H1 (cell line): ENCODE data around the gene MXD4. TPM values are rescaled to one million over a fixed set of nuclear protein-coding genes. Genes with fewer than 3 reads are reported as not detected.

ENCODE experiments used
- CTCF ChIA-PET: fragments of 300-600 bp; sonication (Branson Sonifier 250); formaldehyde crosslinking; loops from one replicate; lab custom pipeline; 2021; ENCODE audit not compliant: partially characterized antibody; lab: Charles Lee
- POLR2A ChIA-PET: fragments of 300-600 bp; sonication (Branson Sonifier 250); formaldehyde crosslinking; loops from one replicate; lab custom pipeline; 2021; ENCODE audit warnings: inconsistent platforms; ENCODE audit not compliant: partially characterized antibody; lab: Charles Lee
- DNase-seq, 2 experiments: peaks; one replicate each; pipeline versions ENCODE4 v3.0.0 to v3.0.0-alpha.2; 2010 to 2022; ENCODE audit warnings: low spot score in 2 of 2, low read depth in 1 of 2, mixed read lengths in 1 of 2
- FAIRE-seq: peaks from 2 replicates; lab custom pipeline; 2011; peaks lifted over from hg19 to GRCh38; lab: Jason Lieb, UNC
- H2AFZ ChIP-seq: 2 replicates; pipeline ENCODE4 v1.8.1; 2012; ENCODE audit warnings: low read length, inconsistent platforms
- H2AK5ac ChIP-seq: 2 replicates; pipeline ENCODE4 v1.6.1; 2013; ENCODE audit warnings: low read depth, low read length
- H2BK120ac ChIP-seq: replicated peaks from 2 replicates; pipeline ENCODE3; 2013; ENCODE audit warnings: low read depth, low read length, inconsistent platforms
- H2BK12ac ChIP-seq: 2 replicates; pipeline ENCODE4 v1.6.1; 2013; ENCODE audit warnings: low read depth, low read length
- H2BK15ac ChIP-seq: 2 replicates; pipeline ENCODE4 v1.6.1; 2013; ENCODE audit warnings: low read length
- H2BK20ac ChIP-seq: 2 replicates; pipeline ENCODE4 v1.6.1; 2013; ENCODE audit warnings: low read length
- H2BK5ac ChIP-seq: 2 replicates; pipeline ENCODE4 v1.6.1; 2013; ENCODE audit warnings: low read depth, low read length
- H3K14ac ChIP-seq: 2 replicates; pipeline ENCODE4 v1.6.1; 2013; ENCODE audit warnings: inconsistent platforms; ENCODE audit not compliant: insufficient read length
- H3K18ac ChIP-seq: 2 replicates; pipeline ENCODE4 v1.6.1; 2013; ENCODE audit warnings: low read length; ENCODE audit errors: extremely low read depth
- H3K23ac ChIP-seq: 2 replicates; pipeline ENCODE4 v1.6.1; 2013; ENCODE audit warnings: inconsistent platforms; ENCODE audit not compliant: insufficient read length
- H3K23me2 ChIP-seq: 2 replicates; pipeline ENCODE4 v1.6.1; 2013; ENCODE audit warnings: low read depth, low read length
- H3K27ac ChIP-seq: 2 replicates; pipeline ENCODE4 v1.6.1; 2011; ENCODE audit warnings: low read depth, low read length, inconsistent platforms
- H3K27me3 ChIP-seq, 4 experiments: replicated peaks in 1 of 4; 1 replicate in 1 of 4; 2 replicates in 3 of 4; pipeline versions ENCODE4 v1.6.1 to v1.8.1; 2011 to 2013; ENCODE audit warnings: low read length in 3 of 4, mild to moderate bottlenecking in 3 of 4, inconsistent platforms in 2 of 4, mixed read lengths in 2 of 4, moderate library complexity in 1 of 4; ENCODE audit not compliant: control insufficient read depth in 3 of 4, insufficient read depth in 3 of 4; ENCODE audit errors: extremely low read depth in 1 of 4
- H3K36me3 ChIP-seq, 4 experiments: 2 replicates each; pipeline versions ENCODE4 v1.6.1 to v1.8.1; 2011 to 2013; ENCODE audit warnings: mild to moderate bottlenecking in 4 of 4, low read length in 3 of 4, moderate library complexity in 2 of 4, control low read depth in 1 of 4, inconsistent platforms in 1 of 4; ENCODE audit not compliant: insufficient read depth in 4 of 4, control insufficient read depth in 2 of 4
- H3K4ac ChIP-seq: replicated peaks from 2 replicates; pipeline ENCODE3; 2013; ENCODE audit warnings: low read length, low read depth, mixed read lengths, inconsistent platforms; ENCODE audit not compliant: insufficient read length
- H3K4me1 ChIP-seq, 4 experiments: replicated peaks in 1 of 4; 1 replicate in 1 of 4; 2 replicates in 3 of 4; pipeline versions ENCODE4 v1.6.1 to v1.8.1; 2011 to 2013; ENCODE audit warnings: low read length in 3 of 4, inconsistent platforms in 2 of 4, mixed read lengths in 1 of 4; ENCODE audit not compliant: insufficient read depth in 4 of 4, control insufficient read depth in 3 of 4
- H3K4me2 ChIP-seq, 2 experiments: 2 replicates each; pipeline versions ENCODE4 v1.6.1 to v1.8.1; 2011 to 2013; ENCODE audit warnings: low read depth in 2 of 2, low read length in 2 of 2, control low read depth in 1 of 2, inconsistent platforms in 1 of 2, mild to moderate bottlenecking in 1 of 2; ENCODE audit not compliant: insufficient read depth in 1 of 2
- H3K4me3 ChIP-seq, 4 experiments: fragments of 200-600, 300-600 bp in 1 of 4; sonication (generic), shearing (Covaris generic), sonication (Bioruptor Twin) in 1 of 4; 2 replicates each; pipeline versions ENCODE4 v1.5.1 to v1.8.1; 2011 to 2016; ENCODE audit warnings: low read length in 4 of 4, low read depth in 3 of 4, control low read depth in 2 of 4, inconsistent platforms in 2 of 4, mild to moderate bottlenecking in 2 of 4, mixed read lengths in 1 of 4, moderate library complexity in 1 of 4; ENCODE audit not compliant: insufficient read depth in 2 of 4; ENCODE audit errors: extremely low read depth in 1 of 4
- H3K56ac ChIP-seq: replicated peaks from 2 replicates; pipeline ENCODE3; 2013; ENCODE audit warnings: low read depth, mild to moderate bottlenecking, mixed read lengths, low read length, inconsistent platforms; ENCODE audit not compliant: insufficient read length
- H3K79me1 ChIP-seq: 2 replicates; pipeline ENCODE4 v1.6.1; 2013; ENCODE audit warnings: low read depth, low read length, control low read depth
- H3K79me2 ChIP-seq, 2 experiments: 2 replicates each; pipeline versions ENCODE4 v1.6.1 to v1.8.1; 2012 to 2013; ENCODE audit warnings: low read length in 2 of 2, mild to moderate bottlenecking in 2 of 2, inconsistent platforms in 1 of 2; ENCODE audit not compliant: insufficient read depth in 2 of 2, control insufficient read depth in 1 of 2
- H3K9ac ChIP-seq, 4 experiments: replicated peaks in 1 of 4; 1 replicate in 1 of 4; 2 replicates in 3 of 4; pipeline versions ENCODE4 v1.6.1 to v1.8.1; 2011 to 2013; ENCODE audit warnings: low read depth in 3 of 4, low read length in 3 of 4, control low read depth in 2 of 4, mild to moderate bottlenecking in 2 of 4, moderate library complexity in 2 of 4, inconsistent platforms in 1 of 4; ENCODE audit errors: extremely low read depth in 1 of 4
- H3K9me3 ChIP-seq, 2 experiments: 2 replicates each; pipeline versions ENCODE4 v1.6.1 to v1.8.1; 2012 to 2013; ENCODE audit warnings: mild to moderate bottlenecking in 2 of 2, moderate library complexity in 2 of 2, control low read depth in 1 of 2, inconsistent platforms in 1 of 2, low read depth in 1 of 2, low read length in 1 of 2, mixed read lengths in 1 of 2; ENCODE audit not compliant: insufficient read depth in 2 of 2
- H4K20me1 ChIP-seq, 2 experiments: replicated peaks in 1 of 2; 2 replicates each; pipeline versions ENCODE3 to v1.8.1; 2011 to 2013; ENCODE audit warnings: inconsistent platforms in 2 of 2, low read length in 2 of 2, mild to moderate bottlenecking in 1 of 2; ENCODE audit not compliant: insufficient read depth in 2 of 2, control insufficient read depth in 1 of 2
- H4K5ac ChIP-seq: 2 replicates; pipeline ENCODE4 v1.6.1; 2013; ENCODE audit warnings: low read length, low read depth, mixed read lengths, inconsistent platforms; ENCODE audit not compliant: insufficient read length
- H4K8ac ChIP-seq: 2 replicates; pipeline ENCODE4 v1.8.0; 2013; ENCODE audit warnings: mild to moderate bottlenecking, moderate library complexity, low read length, inconsistent platforms; ENCODE audit not compliant: insufficient read depth; ENCODE audit errors: extremely low read depth
- H4K91ac ChIP-seq: replicated peaks from 2 replicates; pipeline ENCODE3; 2013; ENCODE audit warnings: low read length, mixed read lengths, inconsistent platforms; ENCODE audit not compliant: insufficient read length
- CBX5 ChIP-seq: fragments of 300-800, 300-1000 bp; sonication (generic); IDR thresholded peaks from 2 replicates; pipeline ENCODE4 v1.7.1; 2016; ENCODE audit warnings: antibody characterized with exemption, low read length, low read depth
- CREB1 ChIP-seq: IDR thresholded peaks from 2 replicates; pipeline ENCODE4 v1.6.1; 2012; ENCODE audit warnings: inconsistent platforms
- CTBP2 ChIP-seq: IDR thresholded peaks from 2 replicates; pipeline ENCODE4 v1.7.0; 2011; ENCODE audit warnings: borderline replicate concordance, mild to moderate bottlenecking, moderate library complexity, mixed read lengths, low read length; ENCODE audit not compliant: insufficient read depth, insufficient read length
- EGR1 ChIP-seq: IDR thresholded peaks from 2 replicates; pipeline ENCODE4 v1.6.1; 2011; ENCODE audit warnings: low read depth, low read length, borderline replicate concordance
- EP300 ChIP-seq, 2 experiments: IDR thresholded peaks; 1 replicate in 1 of 2; 2 replicates in 1 of 2; pipeline ENCODE4 v1.6.1; 2011 to 2012; ENCODE audit warnings: low read depth in 2 of 2, low read length in 2 of 2, mild to moderate bottlenecking in 2 of 2, borderline replicate concordance in 1 of 2, inconsistent platforms in 1 of 2, moderate library complexity in 1 of 2
- GTF2F1 ChIP-seq: IDR thresholded peaks from 2 replicates; pipeline ENCODE4 v1.6.1; 2012; ENCODE audit warnings: low read depth, low read length, improper control_type of control experiment, borderline replicate concordance
- HDAC2 ChIP-seq, 2 experiments: fragments of 300-600 bp in 1 of 2; sonication (generic) in 1 of 2; IDR thresholded peaks; 2 replicates each; pipeline ENCODE4 v1.6.1; 2011 to 2012; ENCODE audit warnings: low read depth in 2 of 2, low read length in 2 of 2, mild to moderate bottlenecking in 2 of 2, moderate library complexity in 2 of 2, borderline replicate concordance in 1 of 2, inconsistent platforms in 1 of 2
- KDM1A ChIP-seq: fragments of 200-600, 300-600 bp; sonication (generic); IDR thresholded peaks from 2 replicates; pipeline ENCODE4 v1.7.1; 2016; ENCODE audit warnings: mild to moderate bottlenecking, low read length, borderline replicate concordance
- MAX ChIP-seq: IDR thresholded peaks from 2 replicates; pipeline ENCODE4 v1.6.1; 2012; ENCODE audit warnings: inconsistent platforms
- SIN3A ChIP-seq, 2 experiments: IDR thresholded peaks in 1 of 2; conservative IDR thresholded peaks in 1 of 2; 2 replicates each; pipeline ENCODE4 v1.6.1; 2011 to 2012; ENCODE audit warnings: low read length in 2 of 2, improper control_type of control experiment in 1 of 2, low read depth in 1 of 2, mild to moderate bottlenecking in 1 of 2
- SRF ChIP-seq: IDR thresholded peaks from 2 replicates; pipeline ENCODE4 v1.6.1; 2011; ENCODE audit warnings: mild to moderate bottlenecking, low read depth, low read length, moderate library complexity
- WGBS, 2 experiments: shearing (Covaris generic) in 1 of 2; methylation state at CpG; one replicate each; pipeline versions ENCODE4 v1.1.6 to v1.1.7; 2013 to 2015; ENCODE audit warnings: low lambda C conversion rate in 2 of 2, mixed read lengths in 2 of 2, inconsistent platforms in 1 of 2, low coverage in 1 of 2, missing lambda C conversion rate in 1 of 2; ENCODE audit not compliant: insufficient replicate concordance in 2 of 2, insufficient coverage in 1 of 2, insufficient read length in 1 of 2; ENCODE audit errors: extremely low coverage in 1 of 2, missing lambda C conversion rate in 1 of 2; 5-methylcytosine and 5-hydroxymethylcytosine counted together
- polyA plus RNA-seq, 7 experiments: library from polyadenylated mRNA; depleted of rRNA in 3 of 7; stranded (reverse) in 5 of 7; unstranded in 2 of 7; fragments of >200 nt in 5 of 7; fragments of 200-250 nt in 2 of 7; gene quantifications; 1 replicate in 5 of 7; 2 replicates in 1 of 7; 4 replicates in 1 of 7; pipeline versions ENCODE4 v1.2.1 to v1.2.3, GENCODE V29; 2011 to 2013; ENCODE audit warnings: missing spikeins in 2 of 7, mixed read lengths in 2 of 7
- total RNA-seq: library from RNA; stranded (reverse); fragmentation: NEBNext Ultra II Directional; extraction: Animal tissue kit (Norgen Biotek cat#: 25700); gene quantifications from 2 replicates; pipeline ENCODE4 v1.2.1, GENCODE V29; 2021

MXD4 gene
- total and polyA plus RNA-seq, 2 of the 8 experiments (the other 6 are each of a cell fraction or from before 2014, with no cell fraction given) = 18.0 to 20.8 TPM

GRCh38 chr4:2264481-2265041 is 2.7 kb upstream of the MXD4 start:
- ChIA-PET POLR2A (no interaction called here), CTCF (interaction anchor here (1.1 to 1.5 kb wide), 2 partner anchors 44 to 195 kb away, joined by 3 to 4 read pairs; no protein-coding TSS in a partner anchor)
- WGBS, 2 experiments = 85% methylated on average over 6 of the region's 6 CpGs; no CpG with 5 or more reads in 1 of the 2 experiments
- Histone ChIP-seq H3K79me2 (no peaks in the 10 kb centered on the region), H3K23ac (no peak overlapping the region), H3K9ac (no peak overlapping the region), H3K4me1 (peaks cover 0 to 18% (median 12%) of the 10 kb centered on the region in 4 experiments; a peak in 5 of 7 replicates), H3K4me3 (no peak overlapping the region), H3K14ac (no peak overlapping the region), H4K20me1 (peaks cover 0 to 4% of the 10 kb centered on the region in 2 experiments), H3K79me1 (no peaks in the 10 kb centered on the region), H4K91ac (no peak overlapping the region), H2BK5ac (no peak overlapping the region), H2BK12ac (no peak overlapping the region), H3K18ac (no peak overlapping the region), H2BK15ac (no peak overlapping the region), H2AFZ (no peak overlapping the region), H4K5ac (no peak overlapping the region), H3K4me2 (no peak overlapping the region), H3K27ac (no peak overlapping the region), H3K27me3 (no peaks in the 10 kb centered on the region), H4K8ac (no peak overlapping the region), H3K23me2 (peaks cover 10% of the 10 kb centered on the region; the same call in 1 of the 2 replicates), H2BK20ac (no peak overlapping the region), H3K9me3 (no peaks in the 10 kb centered on the region), H3K36me3 (no peaks in the 10 kb centered on the region), H3K4ac (no peak overlapping the region), H3K56ac (no peak overlapping the region), H2BK120ac (no peak overlapping the region), H2AK5ac (no peak overlapping the region)
- DNase-seq (no peak), FAIRE-seq (no peak)
- TF ChIP-seq MAX = no peak
- no peak for TF ChIP-seq EP300 (IDR thresholded peaks at IDR 0.05; ENCODE audit: borderline replicate concordance in 1 of 2, low read depth in 2 of 2, low read length in 2 of 2)
- no peak for TF ChIP-seq SIN3A (conservative IDR thresholded peaks at IDR 0.05 in 1 of 2, IDR thresholded peaks at IDR 0.05 in 1 of 2; ENCODE audit: low read depth in 1 of 2, low read length in 2 of 2)
- no peak for TF ChIP-seq EGR1
- TF ChIP-seq KDM1A = no peak
- TF ChIP-seq CBX5 = no peak
- no peak for TF ChIP-seq HDAC2 (IDR thresholded peaks at IDR 0.05; ENCODE audit: borderline replicate concordance in 1 of 2, low read depth in 2 of 2, low read length in 2 of 2)
- TF ChIP-seq CREB1 = no peak
- TF ChIP-seq SRF = no peak
- TF ChIP-seq GTF2F1 = no peak
- no peak for TF ChIP-seq CTBP2
